WTC11 (cell line): ENCODE results near the gene ZNF554. TPM values are rescaled to one million over a fixed set of nuclear protein-coding genes. Genes with fewer than 3 reads are reported as not detected.

ENCODE experiments used
- ETV6 ChIP-seq: sonication (generic); formaldehyde crosslinking; IDR thresholded peaks from 2 replicates; pipeline ENCODE4 v1.8.1; 2022; ENCODE audit warnings: mild to moderate bottlenecking, missing genetic modification reagents
- FOXJ3 ChIP-seq: sonication (generic); formaldehyde crosslinking; IDR thresholded peaks from 2 replicates; pipeline ENCODE4 v1.9.0; 2021; ENCODE audit warnings: missing genetic modification reagents, mild to moderate bottlenecking, borderline replicate concordance
- FOXP1 ChIP-seq: sonication (generic); formaldehyde crosslinking; IDR thresholded peaks from 2 replicates; pipeline ENCODE4 v1.8.0; 2022; ENCODE audit warnings: missing genetic modification reagents, mild to moderate bottlenecking, moderate library complexity, borderline replicate concordance
- FOXP4 ChIP-seq: sonication (generic); formaldehyde crosslinking; IDR thresholded peaks from 2 replicates; pipeline ENCODE4 v1.8.0; 2022; ENCODE audit warnings: mild to moderate bottlenecking, missing genetic modification reagents
- GTF2I ChIP-seq: fragments of 250-450 bp; sonication (Bioruptor Pico); conservative IDR thresholded peaks from 2 replicates; pipeline ENCODE4 v1.4.0; 2021; ENCODE audit warnings: mild to moderate bottlenecking
- JUN ChIP-seq: sonication (generic); formaldehyde crosslinking; IDR thresholded peaks from 2 replicates; pipeline ENCODE4 v1.8.0; 2023; ENCODE audit warnings: mild to moderate bottlenecking, missing genetic modification reagents
- KAT7 ChIP-seq: sonication (generic); formaldehyde crosslinking; IDR thresholded peaks from 2 replicates; pipeline ENCODE4 v1.8.1; 2023; ENCODE audit warnings: missing genetic modification reagents, mild to moderate bottlenecking, borderline replicate concordance
- MAX ChIP-seq: sonication (generic); formaldehyde crosslinking; IDR thresholded peaks from 2 replicates; pipeline ENCODE4 v1.8.0; 2022; ENCODE audit warnings: mild to moderate bottlenecking, missing genetic modification reagents
- PRRX2 ChIP-seq: fragments of 250-450 bp; sonication (Bioruptor Pico); IDR thresholded peaks from 2 replicates; pipeline ENCODE4 v1.8.0; 2021; ENCODE audit warnings: mild to moderate bottlenecking
- TEAD4 ChIP-seq: sonication (generic); formaldehyde crosslinking; IDR thresholded peaks from 2 replicates; pipeline ENCODE4 v1.8.0; 2022; ENCODE audit warnings: mild to moderate bottlenecking, missing genetic modification reagents
- TP53 ChIP-seq: sonication (generic); formaldehyde crosslinking; IDR thresholded peaks from 2 replicates; pipeline ENCODE4 v1.8.1; 2023; ENCODE audit warnings: mild to moderate bottlenecking, missing genetic modification reagents
- ZNF425 ChIP-seq: fragments of 250-450 bp; sonication (Bioruptor Pico); conservative IDR thresholded peaks from 2 replicates; pipeline ENCODE4 v1.9.0; 2021; ENCODE audit warnings: mild to moderate bottlenecking
- total RNA-seq: library from RNA; stranded (reverse); gene quantifications from 3 replicates; pipeline ENCODE4 v1.2.3, GENCODE V29; 2021
- TF ChIP-seq, protein P1 (sequence below): sonication (generic); formaldehyde crosslinking; IDR thresholded peaks from 2 replicates; pipeline ENCODE4 v1.8.0; 2023; ENCODE audit warnings: missing genetic modification reagents
- TF ChIP-seq, protein P2 (sequence below): fragments of 250-450 bp; sonication (Bioruptor Pico); IDR thresholded peaks from 2 replicates; pipeline ENCODE4 v1.9.0; 2021; ENCODE audit warnings: moderate library complexity, mild to moderate bottlenecking, inconsistent platforms, borderline replicate concordance
- TF ChIP-seq, protein P3 (sequence below): sonication (generic); formaldehyde crosslinking; conservative IDR thresholded peaks from 2 replicates; pipeline ENCODE4 v1.8.1; 2022; ENCODE audit warnings: mild to moderate bottlenecking, missing genetic modification reagents
- TF ChIP-seq, protein P4 (sequence below): sonication (generic); formaldehyde crosslinking; IDR thresholded peaks from 2 replicates; pipeline ENCODE4 v1.8.0; 2023; ENCODE audit warnings: missing genetic modification reagents, mild to moderate bottlenecking, borderline replicate concordance
- TF ChIP-seq, protein P5 (sequence below): fragments of 200-600 bp; IDR thresholded peaks from 2 replicates; pipeline ENCODE4 v1.8.0; 2022; ENCODE audit warnings: antibody characterized with exemption
- TF ChIP-seq, protein P6 (sequence below): sonication (generic); formaldehyde crosslinking; IDR thresholded peaks from 2 replicates; pipeline ENCODE4 v1.8.1; 2022; ENCODE audit warnings: low read depth, mild to moderate bottlenecking, moderate library complexity, missing genetic modification reagents, borderline replicate concordance

The ZNF554 gene
- total RNA-seq, 1 experiment from 2014 or later = 5.7 TPM

DNA sequence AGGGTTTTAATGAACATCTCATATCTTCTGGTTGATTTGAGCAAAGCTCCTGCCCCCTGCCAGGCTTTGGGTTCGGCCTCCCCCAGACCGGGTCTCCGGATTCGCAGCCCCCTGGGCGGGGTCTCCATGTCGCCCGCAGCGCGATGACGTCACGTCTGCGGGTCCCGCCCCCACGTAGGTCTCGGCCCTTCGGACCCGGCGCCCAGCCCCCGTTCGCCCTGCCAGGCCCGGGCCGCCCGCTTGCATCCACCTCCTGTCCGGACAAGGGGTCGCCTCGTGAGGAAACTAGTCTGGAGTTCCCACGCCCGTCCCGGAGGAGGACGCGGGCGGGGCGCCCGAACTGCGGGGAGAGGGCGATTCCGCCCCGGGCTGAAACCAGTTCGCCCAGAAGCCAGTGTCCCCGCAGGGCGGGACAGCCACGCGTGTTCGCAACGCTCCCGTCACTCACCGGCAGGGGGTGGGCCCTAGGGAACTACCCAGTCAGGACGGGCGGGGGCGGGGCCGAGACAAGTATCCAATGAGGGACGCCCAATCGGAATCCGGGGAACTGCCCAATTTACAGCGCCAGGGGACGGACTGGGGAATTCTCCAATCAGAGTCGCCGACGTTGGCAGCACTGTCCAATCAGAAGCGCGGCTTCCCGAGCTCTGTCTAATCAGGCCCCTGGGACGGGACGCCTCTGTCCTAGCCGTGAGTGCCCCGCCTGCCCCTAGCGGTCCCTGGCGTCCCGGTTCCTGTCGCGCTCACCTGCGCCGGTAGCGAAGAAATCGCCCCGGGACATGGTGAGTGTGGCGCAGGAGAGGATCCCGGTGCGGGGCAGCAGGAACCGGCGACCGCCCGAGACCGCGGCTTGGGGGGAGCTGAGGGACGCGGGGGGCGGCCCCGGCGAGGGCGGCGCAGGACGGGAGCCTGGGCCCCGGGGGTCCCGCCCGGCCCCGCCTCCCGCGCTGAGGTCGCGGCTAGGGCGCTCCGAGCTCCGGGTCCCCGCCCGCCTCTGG, 21.4 kb downstream of the ZNF554 start, which contains the start of gene ZNF555 (continued):
- TF ChIP-seq ZNF425 (no peak), FOXP1 (peak; percentile 67; the same call in 1 of the 2 replicates), FOXP4 (peak; percentile 75; the same call in 1 of the 2 replicates), ETV6 (CRISPR knock-in tag) (peak; percentile 65; the same call in 1 of the 2 replicates), GTF2I (CRISPR knock-in tag) (no peak), PRRX2 (CRISPR knock-in tag) (no peak), KAT7 (no peak), TEAD4 (no peak), TP53 (CRISPR knock-in tag) (no peak), FOXJ3 (CRISPR knock-in tag) (no peak), MAX (CRISPR knock-in tag) (peak; percentile 80), JUN (0 out of 2 replicates have a peak, but pooled peaks have one; percentile 26)
- TF ChIP-seq, protein P1, sequence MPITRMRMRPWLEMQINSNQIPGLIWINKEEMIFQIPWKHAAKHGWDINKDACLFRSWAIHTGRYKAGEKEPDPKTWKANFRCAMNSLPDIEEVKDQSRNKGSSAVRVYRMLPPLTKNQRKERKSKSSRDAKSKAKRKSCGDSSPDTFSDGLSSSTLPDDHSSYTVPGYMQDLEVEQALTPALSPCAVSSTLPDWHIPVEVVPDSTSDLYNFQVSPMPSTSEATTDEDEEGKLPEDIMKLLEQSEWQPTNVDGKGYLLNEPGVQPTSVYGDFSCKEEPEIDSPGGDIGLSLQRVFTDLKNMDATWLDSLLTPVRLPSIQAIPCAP (CRISPR knock-in tag) = peak; percentile 77; the same call in 1 of the 2 replicates
- TF ChIP-seq, protein P2, sequence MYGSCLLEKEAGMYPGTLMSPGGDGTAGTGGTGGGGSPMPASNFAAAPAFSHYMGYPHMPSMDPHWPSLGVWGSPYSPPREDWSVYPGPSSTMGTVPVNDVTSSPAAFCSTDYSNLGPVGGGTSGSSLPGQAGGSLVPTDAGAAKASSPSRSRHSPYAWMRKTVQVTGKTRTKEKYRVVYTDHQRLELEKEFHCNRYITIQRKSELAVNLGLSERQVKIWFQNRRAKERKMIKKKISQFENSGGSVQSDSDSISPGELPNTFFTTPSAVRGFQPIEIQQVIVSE (CRISPR knock-in tag) = no peak
- TF ChIP-seq, protein P3, sequence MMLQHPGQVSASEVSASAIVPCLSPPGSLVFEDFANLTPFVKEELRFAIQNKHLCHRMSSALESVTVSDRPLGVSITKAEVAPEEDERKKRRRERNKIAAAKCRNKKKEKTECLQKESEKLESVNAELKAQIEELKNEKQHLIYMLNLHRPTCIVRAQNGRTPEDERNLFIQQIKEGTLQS = no peak
- TF ChIP-seq, protein P4, sequence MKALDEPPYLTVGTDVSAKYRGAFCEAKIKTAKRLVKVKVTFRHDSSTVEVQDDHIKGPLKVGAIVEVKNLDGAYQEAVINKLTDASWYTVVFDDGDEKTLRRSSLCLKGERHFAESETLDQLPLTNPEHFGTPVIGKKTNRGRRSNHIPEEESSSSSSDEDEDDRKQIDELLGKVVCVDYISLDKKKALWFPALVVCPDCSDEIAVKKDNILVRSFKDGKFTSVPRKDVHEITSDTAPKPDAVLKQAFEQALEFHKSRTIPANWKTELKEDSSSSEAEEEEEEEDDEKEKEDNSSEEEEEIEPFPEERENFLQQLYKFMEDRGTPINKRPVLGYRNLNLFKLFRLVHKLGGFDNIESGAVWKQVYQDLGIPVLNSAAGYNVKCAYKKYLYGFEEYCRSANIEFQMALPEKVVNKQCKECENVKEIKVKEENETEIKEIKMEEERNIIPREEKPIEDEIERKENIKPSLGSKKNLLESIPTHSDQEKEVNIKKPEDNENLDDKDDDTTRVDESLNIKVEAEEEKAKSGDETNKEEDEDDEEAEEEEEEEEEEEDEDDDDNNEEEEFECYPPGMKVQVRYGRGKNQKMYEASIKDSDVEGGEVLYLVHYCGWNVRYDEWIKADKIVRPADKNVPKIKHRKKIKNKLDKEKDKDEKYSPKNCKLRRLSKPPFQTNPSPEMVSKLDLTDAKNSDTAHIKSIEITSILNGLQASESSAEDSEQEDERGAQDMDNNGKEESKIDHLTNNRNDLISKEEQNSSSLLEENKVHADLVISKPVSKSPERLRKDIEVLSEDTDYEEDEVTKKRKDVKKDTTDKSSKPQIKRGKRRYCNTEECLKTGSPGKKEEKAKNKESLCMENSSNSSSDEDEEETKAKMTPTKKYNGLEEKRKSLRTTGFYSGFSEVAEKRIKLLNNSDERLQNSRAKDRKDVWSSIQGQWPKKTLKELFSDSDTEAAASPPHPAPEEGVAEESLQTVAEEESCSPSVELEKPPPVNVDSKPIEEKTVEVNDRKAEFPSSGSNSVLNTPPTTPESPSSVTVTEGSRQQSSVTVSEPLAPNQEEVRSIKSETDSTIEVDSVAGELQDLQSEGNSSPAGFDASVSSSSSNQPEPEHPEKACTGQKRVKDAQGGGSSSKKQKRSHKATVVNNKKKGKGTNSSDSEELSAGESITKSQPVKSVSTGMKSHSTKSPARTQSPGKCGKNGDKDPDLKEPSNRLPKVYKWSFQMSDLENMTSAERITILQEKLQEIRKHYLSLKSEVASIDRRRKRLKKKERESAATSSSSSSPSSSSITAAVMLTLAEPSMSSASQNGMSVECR (CRISPR knock-in tag) = 0 out of 2 replicates have a peak, but pooled peaks have one; percentile 29
- TF ChIP-seq, protein P5, sequence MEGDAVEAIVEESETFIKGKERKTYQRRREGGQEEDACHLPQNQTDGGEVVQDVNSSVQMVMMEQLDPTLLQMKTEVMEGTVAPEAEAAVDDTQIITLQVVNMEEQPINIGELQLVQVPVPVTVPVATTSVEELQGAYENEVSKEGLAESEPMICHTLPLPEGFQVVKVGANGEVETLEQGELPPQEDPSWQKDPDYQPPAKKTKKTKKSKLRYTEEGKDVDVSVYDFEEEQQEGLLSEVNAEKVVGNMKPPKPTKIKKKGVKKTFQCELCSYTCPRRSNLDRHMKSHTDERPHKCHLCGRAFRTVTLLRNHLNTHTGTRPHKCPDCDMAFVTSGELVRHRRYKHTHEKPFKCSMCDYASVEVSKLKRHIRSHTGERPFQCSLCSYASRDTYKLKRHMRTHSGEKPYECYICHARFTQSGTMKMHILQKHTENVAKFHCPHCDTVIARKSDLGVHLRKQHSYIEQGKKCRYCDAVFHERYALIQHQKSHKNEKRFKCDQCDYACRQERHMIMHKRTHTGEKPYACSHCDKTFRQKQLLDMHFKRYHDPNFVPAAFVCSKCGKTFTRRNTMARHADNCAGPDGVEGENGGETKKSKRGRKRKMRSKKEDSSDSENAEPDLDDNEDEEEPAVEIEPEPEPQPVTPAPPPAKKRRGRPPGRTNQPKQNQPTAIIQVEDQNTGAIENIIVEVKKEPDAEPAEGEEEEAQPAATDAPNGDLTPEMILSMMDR = no peak; the same call in 1 of the 2 replicates
- TF ChIP-seq, protein P6, sequence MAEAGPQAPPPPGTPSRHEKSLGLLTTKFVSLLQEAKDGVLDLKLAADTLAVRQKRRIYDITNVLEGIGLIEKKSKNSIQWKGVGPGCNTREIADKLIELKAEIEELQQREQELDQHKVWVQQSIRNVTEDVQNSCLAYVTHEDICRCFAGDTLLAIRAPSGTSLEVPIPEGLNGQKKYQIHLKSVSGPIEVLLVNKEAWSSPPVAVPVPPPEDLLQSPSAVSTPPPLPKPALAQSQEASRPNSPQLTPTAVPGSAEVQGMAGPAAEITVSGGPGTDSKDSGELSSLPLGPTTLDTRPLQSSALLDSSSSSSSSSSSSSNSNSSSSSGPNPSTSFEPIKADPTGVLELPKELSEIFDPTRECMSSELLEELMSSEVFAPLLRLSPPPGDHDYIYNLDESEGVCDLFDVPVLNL (CRISPR knock-in tag) = no peak
